ELF-1 (cell line): Measurements from ENCODE around the gene BRAT1.

Source experiments
- DNase-seq: peaks from one replicate; pipeline ENCODE4 v3.0.0-alpha.2; 2016; ENCODE audit warnings: low read depth, low spot score

Gene BRAT1

GRCh38 chr7:2497065-2497464, 58.3 kb downstream of the BRAT1 start:
- DNase-seq = no peak

DNA sequence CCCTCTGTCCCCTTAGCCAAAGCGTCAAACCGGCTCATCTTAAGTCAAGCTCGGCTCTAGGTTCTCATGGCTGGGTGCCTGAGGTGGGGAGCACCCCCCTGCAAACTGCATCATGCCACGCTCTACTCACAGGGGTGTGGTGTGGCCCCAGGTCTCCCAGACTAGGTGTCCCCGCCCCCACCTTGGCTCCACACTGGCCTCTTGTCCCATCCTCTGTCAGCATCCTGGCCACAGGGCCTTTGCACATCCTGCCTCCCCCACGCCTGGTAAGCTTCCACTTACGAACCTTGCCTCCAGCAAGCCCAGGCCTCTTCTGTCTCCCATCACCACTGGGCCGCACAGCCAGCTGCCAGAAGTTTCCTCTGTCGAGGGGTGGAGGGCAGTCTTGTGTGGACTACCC, 58.9 kb downstream of the BRAT1 start:
- DNase-seq = no peak

- DNase-seq = peak; percentile 73
Measured at GRCh38 chr7:2495418-2496299, 59.7 kb downstream of the BRAT1 start.

GRCh38 chr7:2494191-2495130, 60.9 kb downstream of the BRAT1 start:
- DNase-seq = no peak

DNA sequence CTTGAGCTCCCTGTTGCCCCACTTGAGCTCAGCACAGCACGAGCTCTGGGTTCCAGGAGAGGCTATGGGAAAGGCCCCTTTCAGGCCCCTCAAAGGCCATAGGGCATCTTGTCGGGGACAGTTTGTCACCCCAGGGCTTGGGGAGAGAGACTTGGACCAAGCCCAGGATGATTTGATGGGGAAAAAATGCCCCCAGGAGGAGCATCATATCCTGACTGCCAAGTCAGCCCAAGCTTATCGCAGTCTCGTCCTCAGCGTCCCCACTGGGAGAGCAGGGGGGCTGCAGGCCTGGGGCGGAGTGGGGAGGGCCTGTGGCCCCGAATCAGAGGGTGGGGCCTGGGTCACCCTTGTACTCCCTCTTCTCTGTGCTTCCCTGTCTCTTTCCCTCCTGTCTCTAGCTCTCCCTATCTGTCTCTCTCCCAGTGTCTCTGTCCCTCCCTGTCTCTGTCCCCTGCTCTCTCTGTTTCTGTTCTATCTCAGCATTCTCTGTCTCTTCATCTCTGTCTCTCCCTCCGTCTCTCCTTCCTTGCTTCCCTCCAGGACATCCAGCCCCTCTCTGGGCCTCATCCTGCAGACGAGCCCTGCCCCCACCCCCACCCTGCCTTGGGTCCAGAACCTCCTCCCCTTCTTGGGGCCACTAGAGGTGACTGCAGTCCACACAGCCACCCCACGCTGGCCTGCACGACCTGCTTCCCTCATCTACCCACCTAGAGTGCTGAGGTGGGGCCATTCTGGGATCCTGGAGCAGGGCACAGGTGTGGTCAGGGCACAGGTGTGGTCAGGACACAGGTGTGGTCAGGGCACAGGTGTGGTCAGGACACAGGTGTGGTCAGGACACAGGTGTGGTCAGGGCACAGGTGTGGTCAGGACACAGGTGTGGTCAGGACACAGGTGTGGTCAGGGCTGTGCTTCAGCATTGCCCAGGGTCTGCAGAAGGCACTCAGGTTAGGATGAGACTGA, 61.8 kb downstream of the BRAT1 start:
- no peak for DNase-seq

DNA sequence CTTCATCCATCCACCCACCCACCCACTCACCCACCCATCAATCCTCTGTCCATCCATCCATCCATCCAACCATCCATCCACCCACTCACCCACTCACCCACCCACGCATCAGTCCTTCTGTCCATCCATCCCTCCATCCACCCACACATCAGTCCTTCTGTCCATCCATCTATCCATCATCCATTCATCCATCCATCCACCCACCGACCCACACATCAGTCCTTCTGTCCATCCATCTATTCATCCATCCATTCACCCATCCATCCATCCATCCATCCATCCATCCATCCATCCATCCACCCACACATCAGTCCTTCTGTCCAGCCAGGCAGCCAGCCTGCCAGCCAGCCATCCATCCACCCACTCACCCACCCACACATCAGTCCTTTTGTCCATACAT, 63.3 kb downstream of the BRAT1 start:
- DNase-seq = no peak

GRCh38 chr7:2490181-2490651, 65.1 kb downstream of the BRAT1 start:
- no peak for DNase-seq

GRCh38 chr7:2488681-2489080, 66.6 kb downstream of the BRAT1 start:
- no peak for DNase-seq

DNA sequence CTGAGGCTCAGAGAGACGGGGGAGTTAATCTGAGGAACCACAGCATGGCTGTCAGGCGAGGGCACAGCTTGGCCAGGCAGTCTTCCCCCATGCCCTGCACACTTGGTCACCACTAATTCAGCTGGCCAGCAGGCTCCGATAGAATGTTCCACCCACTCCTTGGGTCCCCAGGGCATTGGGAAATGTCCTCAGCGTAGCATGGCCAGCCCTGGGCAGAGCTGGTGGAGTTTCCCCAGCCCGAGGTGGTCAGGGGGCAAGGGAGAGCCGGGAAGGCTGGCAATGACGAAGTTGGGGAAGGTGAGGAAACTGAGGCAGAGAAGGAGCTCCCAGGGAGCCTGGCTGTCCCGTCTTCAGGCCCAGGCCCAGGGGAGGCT, 67.1 kb downstream of the BRAT1 start:
- DNase-seq = no peak
